T1000 (cell line): Measurements from ENCODE around the gene POSTN.

Experiments
- DNase-seq: peaks from one replicate; lab custom pipeline; 2025; ENCODE audit warnings: mixed read lengths; lab: John Stamatoyannopoulos, UW

The POSTN gene

DNA sequence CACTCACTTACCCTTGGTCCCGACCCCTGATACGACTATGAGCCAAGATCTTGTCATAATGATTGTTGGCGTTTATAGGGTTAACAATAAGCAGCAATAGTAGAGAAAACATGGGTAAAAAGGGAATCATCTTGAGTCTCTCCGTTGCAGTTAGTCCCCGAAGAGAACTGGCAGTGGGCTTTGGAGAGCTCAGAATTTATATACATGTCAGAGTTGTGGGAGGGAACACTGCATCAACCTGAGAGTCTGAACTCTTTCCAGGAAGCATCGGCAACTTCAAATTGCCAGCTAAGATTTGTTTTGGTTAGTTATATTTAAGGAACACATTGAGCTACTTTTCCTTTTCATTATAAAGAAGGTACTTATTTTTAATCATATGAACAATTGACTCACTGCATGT is at the start of gene POSTN:
Gene POSTN, minus strand, starts transcription at position 172 of the 400 bp plus-strand sequence. Its CDS starts 42 bp downstream, at position 130.
- DNase-seq, result no peak

DNA sequence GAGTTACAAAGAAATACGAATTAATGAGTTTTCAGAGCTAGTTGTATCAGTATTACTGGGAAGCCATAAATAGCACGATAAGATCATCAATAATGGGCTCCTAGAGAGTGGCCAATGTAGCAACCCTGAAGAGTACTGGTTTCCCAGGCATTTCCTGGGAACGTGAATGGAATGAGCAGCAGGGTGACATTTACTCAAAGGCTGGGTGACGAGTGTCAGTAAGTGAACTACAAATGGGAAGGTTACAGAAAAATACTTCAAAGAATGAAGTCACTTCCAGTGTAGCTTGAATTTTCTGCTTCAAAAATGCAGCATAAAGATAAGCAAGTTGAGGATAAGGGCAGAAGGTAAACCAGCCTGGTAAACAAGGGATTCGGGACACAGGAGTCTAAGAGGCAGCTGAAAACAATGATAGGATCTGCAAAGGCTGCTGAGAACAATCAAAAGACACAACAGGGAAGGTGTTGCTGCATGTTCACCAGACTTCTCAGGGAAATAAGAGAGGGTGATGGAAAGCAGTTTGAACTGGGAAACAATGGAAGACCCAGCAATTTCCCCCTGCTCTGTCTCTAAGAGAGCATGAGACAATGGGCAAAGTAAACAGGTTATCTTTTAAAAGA is 48.6 kb upstream of the POSTN start:
- DNase-seq, result no peak

GRCh38 chr13:37646531-37646930 is 48.0 kb upstream of the POSTN start:
- DNase-seq, result no peak

DNA sequence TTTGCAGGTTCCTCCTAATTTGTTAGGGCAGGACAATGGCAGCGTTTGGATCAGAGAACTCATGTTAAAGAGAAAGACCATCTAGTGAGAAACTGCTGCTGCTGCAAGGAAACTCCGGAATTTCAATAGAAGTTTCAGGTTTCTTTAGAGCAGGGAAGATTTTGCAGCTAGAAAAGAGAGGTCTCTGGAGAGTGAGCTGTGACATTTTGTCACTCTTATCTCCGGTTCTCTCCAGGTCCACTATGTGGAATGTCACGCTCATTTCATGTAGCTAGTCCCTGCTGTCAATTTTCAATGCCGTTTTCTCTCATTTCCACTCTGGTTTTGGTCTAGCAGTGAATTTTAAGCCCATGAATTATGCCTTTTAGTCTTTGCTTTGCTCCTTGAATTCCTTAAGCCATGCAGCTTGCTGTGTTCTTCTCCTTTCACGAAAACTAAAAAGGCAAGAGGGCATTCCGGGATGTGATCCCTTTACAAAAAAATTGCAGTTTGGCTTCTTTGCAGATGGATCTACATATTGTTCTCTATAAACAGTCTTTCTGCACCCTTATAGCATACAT is 46.7 kb upstream of the POSTN start:
- no peak for DNase-seq

DNA sequence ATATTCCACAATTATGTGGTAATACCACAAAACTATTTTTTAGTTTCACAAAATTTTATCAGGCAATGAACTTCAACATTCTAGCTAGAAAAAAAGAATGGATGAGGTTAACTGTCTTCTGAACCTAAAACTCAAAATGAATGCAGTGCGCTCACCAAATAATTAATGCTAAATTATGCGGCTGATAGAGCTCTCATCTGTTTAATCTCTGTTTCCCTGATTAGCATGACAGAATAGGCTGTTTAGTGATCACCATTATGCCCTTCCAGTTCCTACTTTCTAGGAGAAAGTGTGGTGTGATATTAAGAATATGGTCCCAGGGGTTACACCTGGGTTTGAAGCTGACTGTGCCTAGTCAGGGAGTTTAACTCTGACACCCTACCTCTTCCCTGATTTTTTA is 42.8 kb upstream of the POSTN start:
- no peak for DNase-seq

DNA sequence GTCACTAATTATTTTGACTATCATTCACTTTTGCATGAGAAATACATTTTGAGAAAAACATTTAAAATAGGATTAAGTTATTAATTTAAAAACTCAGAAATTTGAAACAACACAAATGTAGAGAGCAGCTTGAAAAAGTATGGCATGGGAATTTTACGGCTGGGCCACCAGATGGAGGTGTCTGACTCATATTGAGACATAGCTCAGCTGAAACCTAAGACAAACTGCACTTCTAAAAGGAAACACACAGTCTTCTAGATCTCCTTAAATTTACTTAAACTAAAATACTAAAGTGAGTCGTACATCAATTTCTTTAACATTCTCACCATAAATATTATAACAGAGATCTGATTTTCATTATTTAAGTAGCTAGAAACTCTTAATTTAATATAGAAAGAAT is 41.9 kb upstream of the POSTN start:
- DNase-seq, result no peak

DNA sequence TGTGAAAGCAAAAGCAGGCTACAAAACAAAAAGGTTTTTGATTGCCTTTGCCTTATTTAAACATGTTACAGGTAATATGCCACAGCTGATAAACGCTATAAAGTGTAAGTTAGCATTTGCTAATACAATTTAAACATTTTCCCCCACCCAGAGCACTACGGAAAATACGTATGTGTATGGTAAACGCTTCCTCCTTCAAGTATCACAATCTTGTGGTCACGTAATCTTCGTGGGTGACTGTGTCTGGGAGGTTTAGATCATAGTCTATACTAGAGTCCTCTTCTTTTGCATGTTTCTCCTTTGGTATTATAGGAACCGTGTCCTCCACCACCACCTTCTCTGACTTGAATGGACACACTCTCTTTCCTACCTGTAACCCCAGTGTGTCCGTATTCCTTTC is 38.1 kb upstream of the POSTN start:
- DNase-seq, result no peak

DNA sequence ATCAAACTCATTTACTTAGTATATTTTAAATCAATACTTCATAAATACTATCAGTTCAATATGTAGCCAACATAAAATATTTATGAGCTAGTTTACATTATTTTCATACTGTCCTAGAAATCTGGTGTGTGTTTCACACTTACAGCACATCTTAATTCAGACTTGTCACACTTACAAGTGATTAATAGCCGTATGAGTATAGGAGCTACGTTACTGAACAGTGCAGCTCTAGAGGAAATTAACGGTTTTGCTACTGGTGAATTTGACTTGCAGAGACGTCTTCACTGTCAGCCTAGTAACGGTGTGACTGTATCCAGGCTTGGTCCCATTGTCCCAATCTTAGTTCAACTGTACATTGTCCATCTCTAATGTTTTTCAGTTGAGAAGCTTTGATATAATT is 33.7 kb upstream of the POSTN start:
- no peak for DNase-seq

DNA sequence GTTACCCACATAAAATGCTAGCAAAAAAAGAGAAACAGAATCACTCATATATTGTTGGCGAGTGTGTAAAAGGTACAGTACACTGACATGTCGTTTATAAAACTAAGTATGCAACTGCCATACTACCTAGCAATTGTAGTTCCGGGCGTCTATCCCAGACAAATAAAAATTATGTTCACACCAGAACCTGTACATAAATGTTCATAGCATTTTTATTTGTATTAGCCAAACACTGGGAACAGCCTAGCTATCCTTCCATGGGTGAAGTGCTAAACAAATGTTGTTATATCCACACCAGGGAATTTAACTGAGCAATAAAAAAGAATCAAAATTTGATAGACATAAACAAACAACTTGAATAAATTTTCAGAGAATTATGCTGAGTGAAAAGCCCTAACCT is 28.9 kb upstream of the POSTN start:
- DNase-seq, result no peak

DNA sequence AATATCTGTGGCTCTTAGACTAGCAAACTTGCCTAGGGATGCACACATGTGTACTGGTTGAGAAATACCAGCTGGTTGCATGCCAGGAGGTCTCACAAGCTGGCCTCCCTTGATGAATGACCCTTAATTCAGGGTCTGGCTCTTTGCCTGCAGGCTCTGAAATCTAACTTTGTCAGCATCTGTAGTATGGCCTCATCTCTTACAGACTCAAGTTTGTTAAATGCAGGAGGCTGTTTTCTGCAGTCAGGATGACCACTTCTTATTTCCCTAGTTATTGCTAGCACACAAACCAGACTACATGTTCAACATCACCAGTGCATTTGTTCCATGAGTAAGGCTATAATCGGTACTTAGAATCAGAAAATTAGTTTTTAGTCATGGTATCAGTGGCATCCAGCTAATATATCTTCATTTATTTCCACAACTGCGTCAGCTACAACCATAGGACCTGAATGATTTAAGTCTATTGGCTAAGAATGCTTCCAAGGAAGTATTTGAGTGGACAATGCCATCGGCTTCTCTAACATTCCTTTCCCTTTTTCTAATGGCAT is 23.3 kb upstream of the POSTN start:
- DNase-seq, result no peak

- no peak for DNase-seq
These were observed 20.0 kb upstream of the POSTN start for GRCh38 chr13:37618554-37618953.

DNA sequence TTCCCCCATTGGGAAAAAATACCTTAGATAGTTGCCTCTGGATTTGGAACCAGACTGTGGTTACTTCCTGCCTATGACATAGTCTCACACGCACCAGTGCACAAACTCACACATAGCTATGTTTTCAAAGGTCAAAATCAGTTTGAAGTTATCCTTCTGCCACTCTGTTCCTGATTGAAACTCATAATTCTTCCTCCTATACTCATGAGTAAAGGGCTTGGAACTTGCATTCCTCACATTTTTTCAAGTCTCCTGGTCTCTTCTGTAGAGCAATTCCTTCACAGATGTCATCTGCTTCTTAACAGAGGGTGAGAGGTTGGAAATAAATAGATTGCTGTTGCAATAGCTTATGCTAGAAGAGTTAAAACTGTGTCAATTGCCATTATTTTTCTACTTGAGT is 18.6 kb upstream of the POSTN start:
- DNase-seq, result no peak

- no peak for DNase-seq
These were observed 17.6 kb upstream of the POSTN start for GRCh38 chr13:37616131-37616530.

GRCh38 chr13:37615276-37615675 is 16.7 kb upstream of the POSTN start:
- no peak for DNase-seq

DNA sequence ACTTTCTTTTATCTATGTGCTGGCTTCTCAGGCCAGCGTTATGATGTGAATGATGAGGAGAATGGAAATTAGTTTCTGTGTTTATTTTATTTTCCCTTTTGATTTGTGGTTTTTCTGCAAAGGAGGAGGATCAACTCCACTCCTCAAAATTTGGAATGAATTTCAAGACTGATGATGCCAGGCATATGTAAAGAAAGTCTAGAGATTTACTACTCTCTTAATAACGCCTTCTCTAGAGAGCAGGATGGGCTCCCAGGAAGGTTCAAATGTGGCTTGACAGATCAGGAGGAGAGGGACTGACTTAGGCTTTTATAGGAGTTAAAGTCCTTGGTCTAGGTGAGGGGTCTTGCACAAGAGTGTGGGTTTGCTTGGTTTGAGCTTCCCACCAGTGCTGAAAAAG is 15.1 kb upstream of the POSTN start:
- no peak for DNase-seq

GRCh38 chr13:37613236-37613635 is 14.7 kb upstream of the POSTN start:
- DNase-seq, result no peak

DNA sequence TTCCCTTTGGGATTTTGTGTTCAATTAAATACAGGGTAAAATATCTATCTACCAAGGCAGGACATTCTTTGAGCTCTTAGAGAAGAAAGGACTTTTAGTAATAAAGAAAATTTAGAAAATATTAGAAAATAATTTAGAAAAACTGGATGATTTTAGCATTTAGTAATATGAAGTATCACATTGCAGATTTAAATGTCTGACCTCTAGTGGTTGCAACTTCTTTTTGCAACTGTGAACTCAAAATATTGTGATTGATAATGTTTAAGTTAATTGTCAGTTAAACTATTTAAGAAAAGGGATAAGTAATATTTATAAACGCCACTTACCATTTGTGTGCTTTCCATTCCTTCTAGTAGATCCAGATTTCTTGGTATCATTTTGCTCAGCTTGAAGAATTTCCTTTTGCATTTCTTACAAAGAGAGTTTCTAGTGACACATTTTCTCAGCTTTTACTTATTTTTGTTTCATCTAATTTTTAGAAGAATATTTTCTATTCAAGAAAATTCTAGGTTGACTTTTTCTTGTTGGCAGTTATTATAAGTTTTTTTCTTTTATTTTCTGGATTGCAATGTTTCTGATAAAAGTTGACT is 10.3 kb upstream of the POSTN start:
- DNase-seq, result no peak

GRCh38 chr13:37602733-37603381 is 4.3 kb upstream of the POSTN start:
- no peak for DNase-seq

- no peak for DNase-seq
These were observed 3.3 kb upstream of the POSTN start for GRCh38 chr13:37601648-37602440.

DNA sequence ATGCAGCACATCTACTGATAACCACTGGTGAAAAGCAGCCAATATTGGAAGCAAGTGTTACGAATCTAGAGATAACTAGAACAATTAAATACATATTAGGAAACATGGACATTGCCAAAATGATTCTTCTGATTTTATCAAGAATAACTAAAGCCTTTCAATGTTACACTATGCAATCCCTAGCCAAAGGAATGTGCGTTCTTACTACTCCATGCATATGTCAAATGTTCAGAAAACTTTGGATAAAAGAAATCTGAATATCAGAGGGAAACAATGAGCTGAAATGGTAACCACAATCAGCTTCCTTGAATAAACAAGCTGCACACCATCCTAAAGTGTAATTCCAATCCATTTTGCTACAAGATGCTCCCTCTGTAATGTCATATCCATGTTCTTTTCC is 951 bp upstream of the POSTN start:
- no peak for DNase-seq

GRCh38 chr13:37597477-37598025 is 1.0 kb downstream of the POSTN start:
- DNase-seq, result no peak

DNA sequence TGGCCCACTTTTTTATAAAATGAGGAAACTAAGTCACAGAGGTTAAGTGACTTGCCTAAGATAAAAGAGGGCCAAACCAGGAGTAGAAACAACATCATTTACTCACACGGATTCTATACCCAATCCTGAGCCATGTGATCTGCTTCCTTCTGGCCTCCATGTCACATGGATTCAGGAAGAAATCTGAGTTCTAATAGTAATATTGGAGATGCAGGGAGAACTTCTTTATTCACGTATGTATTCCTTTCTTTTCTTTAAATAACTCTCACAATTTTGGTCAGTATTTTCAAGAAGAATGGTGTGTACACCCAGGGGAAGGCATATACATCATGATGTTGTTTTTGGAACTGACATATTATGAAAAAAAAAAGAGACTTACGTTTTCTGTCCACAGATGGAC is 1.8 kb downstream of the POSTN start:
- no peak for DNase-seq
